GM18526 (cell line): ENCODE measurements around the gene VOPP1.

Experiments
- POLR2A ChIP-seq: IDR thresholded peaks from 3 replicates; pipeline ENCODE4 v1.6.1; 2011; ENCODE audit not compliant: insufficient read length; ENCODE audit errors: extremely low read depth

VOPP1 gene

GRCh38 chr7:55576753-55577152, 4.5 kb upstream of the VOPP1 start:
- TF ChIP-seq POLR2A, result no peak

- no peak for TF ChIP-seq POLR2A
Observed at GRCh38 chr7:55575733-55576132, 3.4 kb upstream of the VOPP1 start.

GRCh38 chr7:55575098-55575497, 2.8 kb upstream of the VOPP1 start:
- no peak for TF ChIP-seq POLR2A

GRCh38 chr7:55574051-55574717, 1.9 kb upstream of the VOPP1 start:
- TF ChIP-seq POLR2A, result no peak

- no peak for TF ChIP-seq POLR2A
Observed at GRCh38 chr7:55573234-55573900, 1.1 kb upstream of the VOPP1 start.

GRCh38 chr7:55571511-55572377, 558 bp downstream of the VOPP1 start:
- TF ChIP-seq POLR2A, result peak; percentile 26

GRCh38 chr7:55570939-55571338, 1.4 kb downstream of the VOPP1 start:
- TF ChIP-seq POLR2A, result no peak

GRCh38 chr7:55570218-55570873, 2.0 kb downstream of the VOPP1 start:
- peak; percentile 11 for TF ChIP-seq POLR2A

GRCh38 chr7:55569797-55570196, 2.5 kb downstream of the VOPP1 start:
- TF ChIP-seq POLR2A, result peak; percentile 44

GRCh38 chr7:55569269-55569663, 3.0 kb downstream of the VOPP1 start:
- no peak for TF ChIP-seq POLR2A

- TF ChIP-seq POLR2A, result no peak
Observed at GRCh38 chr7:55568613-55569268, 3.6 kb downstream of the VOPP1 start.

- TF ChIP-seq POLR2A, result no peak
Observed at GRCh38 chr7:55567571-55567970, 4.7 kb downstream of the VOPP1 start.

- no peak for TF ChIP-seq POLR2A
Observed at GRCh38 chr7:55565681-55566080, 6.6 kb downstream of the VOPP1 start.

- no peak for TF ChIP-seq POLR2A
Observed at GRCh38 chr7:55563596-55564325, 8.5 kb downstream of the VOPP1 start.

- TF ChIP-seq POLR2A, result no peak
Observed at GRCh38 chr7:55561690-55562089, 10.6 kb downstream of the VOPP1 start.
